NCI-H128 (cell line): ENCODE data around the gene ANKRD35.
"Not testable (repeated sequence)": the region's sequence is repeated elsewhere in the genome, so short reads cannot be mapped to it uniquely, and the experiment has no call there.

ENCODE experiments used
- DNase-seq: peaks from one replicate; lab custom pipeline; 2025; ENCODE audit not compliant: unreplicated experiment; lab: John Stamatoyannopoulos, UW

ANKRD35 gene

DNA sequence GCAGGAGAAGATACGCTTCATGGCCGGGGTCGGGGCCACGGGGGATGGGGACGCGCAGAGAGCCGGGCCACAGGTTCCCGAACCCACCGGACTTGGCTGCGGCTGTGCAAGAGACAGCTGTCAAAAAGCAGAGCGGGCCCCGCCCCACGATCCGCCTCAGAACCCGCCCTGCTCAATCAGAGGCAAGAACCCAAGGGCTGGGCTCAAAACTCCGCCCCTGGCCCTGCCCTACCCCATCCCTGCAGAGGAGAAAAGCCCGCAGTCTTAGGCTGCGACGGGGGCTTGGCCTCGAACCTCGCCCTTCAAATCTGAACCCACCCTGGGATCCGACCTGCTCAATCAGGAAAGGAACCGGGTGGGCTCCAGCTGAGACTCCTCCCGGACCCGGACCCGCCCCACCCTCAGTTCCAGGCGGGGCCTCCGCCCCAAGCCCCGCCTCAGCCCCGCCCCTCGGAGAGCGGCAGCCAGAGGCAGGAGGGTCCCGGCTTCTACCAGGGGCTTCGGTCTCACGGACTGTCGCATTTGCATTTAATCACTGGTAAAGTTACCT is at the start of gene ANKRD35:
Gene ANKRD35 (minus strand): TSS at position 129 of the 550 bp plus-strand sequence. CDS start 108 bp downstream, at position 21.
- peak; percentile 57 for DNase-seq

DNA sequence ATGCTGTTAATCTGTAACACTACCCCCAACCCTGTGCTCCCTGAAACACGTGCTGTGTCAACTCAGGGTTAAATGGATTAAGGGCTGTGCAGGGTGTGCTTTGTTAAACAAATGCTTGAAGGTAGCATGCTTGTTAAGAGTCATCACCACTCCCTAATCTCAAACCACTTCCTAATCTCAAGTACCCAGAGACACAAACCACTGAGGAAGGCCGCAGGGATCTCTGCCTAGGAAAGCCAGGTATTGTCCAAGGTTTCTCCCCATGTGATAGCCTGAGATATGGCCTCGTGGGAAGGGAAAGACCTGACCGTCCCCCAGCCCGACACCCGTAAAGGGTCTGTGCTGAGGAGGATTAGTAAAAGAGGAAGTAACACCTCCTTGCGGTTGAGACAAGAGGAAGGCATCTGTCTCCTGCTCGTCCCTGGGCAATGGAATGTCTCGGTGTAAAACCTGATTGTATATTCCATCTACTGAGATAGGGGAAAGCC is 46.9 kb upstream of the ANKRD35 start:
- DNase-seq: not testable (repeated sequence)

DNA sequence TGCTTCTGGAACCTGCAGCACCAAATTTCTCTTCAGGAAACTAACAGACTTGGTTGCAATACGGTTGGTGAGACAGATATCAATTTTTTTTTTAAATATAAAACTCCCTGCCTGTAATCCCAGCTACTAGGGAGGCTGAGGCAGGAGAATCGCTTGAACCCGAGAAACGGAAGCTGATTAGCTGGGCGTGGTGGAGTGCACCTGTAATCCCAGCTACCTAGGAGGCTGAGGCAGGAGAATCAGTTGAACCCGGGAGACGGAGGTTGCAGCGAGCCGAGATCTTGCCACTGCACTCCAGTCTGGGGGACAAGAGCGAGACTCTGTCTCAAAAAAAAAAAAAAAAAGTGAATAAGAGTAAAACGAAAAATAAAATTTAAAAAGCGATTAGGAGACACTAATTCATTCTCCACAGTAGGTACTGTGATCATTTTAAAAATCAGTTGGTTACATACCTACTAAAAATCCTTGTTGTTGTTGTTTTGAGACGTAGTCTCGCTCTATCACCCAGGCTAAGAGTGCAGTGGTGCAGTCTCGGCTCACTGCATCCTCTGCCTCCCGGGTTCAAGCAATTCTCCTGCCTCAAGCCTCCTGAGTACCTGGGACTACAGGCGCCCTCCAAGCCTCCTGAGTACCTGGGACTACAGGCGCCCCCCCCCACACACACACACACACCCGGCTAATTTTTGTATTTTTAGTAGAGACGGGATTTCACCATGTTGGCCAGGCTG is 42.4 kb upstream of the ANKRD35 start:
- DNase-seq: no peak

DNA sequence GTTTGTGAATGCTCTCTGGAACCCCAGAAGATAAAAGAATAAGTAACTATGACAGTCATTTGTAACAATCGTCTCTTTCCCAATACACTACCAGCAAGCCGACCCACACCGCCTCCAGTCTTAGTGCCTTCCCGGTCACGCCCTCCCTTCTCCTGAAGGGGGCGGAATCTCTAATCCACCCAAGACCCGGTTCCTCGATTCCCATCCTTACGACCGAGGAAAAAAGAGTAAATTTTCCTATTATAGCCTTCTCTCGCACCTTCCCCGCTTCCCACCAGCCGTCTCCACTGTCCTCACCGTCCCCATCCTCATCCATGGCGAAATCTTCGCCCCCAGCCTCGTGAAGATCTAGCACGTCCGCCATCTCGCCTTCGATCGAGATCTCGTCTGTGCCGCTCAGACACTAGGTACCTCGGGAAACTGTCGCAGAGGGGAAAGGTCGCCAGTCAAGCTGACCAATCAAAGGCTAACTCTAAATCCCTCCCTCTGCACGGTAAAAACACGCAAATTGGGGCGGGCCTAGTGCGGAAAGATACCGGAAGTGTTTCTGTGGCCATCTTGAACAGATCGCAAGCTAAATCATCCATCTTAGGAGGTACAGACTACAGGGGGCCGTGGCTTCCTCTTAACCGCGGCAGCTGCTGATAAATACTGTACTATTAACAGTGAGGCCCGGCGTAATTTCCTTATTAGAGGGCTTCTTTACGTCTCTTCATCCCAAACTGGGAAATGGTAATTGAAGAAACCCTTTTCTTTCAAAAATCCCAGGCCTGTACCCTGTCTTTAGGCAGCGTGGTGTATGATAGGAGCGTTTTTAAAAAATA is 41.6 kb upstream of the ANKRD35 start, which contains the start of gene RBM8A:
Gene RBM8A (minus strand): TSS at position 422 of the 824 bp plus-strand sequence. CDS start 58 bp downstream, at position 364.
- peak; percentile 97 for DNase-seq

DNA sequence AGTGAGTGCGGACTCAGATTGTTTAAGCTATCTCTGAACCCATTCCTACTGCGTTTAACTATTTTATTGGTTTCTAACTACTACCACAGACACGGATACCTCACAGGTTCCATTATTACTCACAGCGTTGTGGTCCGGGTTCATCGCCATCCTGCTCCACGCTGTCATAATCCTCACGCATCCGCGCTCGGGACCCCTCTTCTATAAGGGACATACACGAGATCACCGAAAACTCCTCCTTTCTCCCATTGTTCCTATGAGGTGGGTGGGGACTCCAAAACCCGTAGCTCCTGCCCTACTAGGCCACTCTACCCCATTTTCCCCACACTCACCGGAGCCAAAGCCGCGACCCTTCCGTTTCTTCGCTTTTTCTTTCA is 41.0 kb upstream of the ANKRD35 start:
- no peak for DNase-seq

DNA sequence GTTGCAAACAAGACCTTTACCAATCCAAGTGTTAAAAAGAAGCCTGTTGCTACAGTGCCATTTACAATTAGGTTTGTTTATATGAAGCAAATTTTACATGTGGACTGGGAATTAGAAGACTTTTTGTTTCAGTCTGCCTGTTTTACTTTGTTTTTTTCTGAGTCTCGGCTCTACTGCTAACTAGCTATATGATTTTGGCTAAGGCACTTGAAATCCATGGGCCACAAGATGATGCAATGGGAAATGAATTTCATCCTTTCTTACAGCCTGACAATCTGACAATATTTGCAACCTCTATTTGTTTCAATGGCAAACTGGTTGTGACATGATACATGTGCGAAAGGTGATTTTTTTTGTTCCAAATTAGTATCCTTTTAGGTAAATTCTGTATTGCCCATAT is 36.6 kb upstream of the ANKRD35 start:
- no peak for DNase-seq

GRCh38 chr1:145920297-145920696 is 34.6 kb upstream of the ANKRD35 start:
- DNase-seq: not testable (repeated sequence)

GRCh38 chr1:145918992-145919939 is 33.6 kb upstream of the ANKRD35 start:
- DNase-seq: no peak

- DNase-seq: peak; percentile 87
Observed at GRCh38 chr1:145918144-145918991, 32.7 kb upstream of the ANKRD35 start, which contains the start of gene PEX11B. Gene PEX11B (minus strand): TSS chr1:145918717. CDS start chr1:145918688, 29 bp downstream.

GRCh38 chr1:145917595-145917994 is 31.9 kb upstream of the ANKRD35 start:
- DNase-seq: no peak

GRCh38 chr1:145916745-145917144 is 31.1 kb upstream of the ANKRD35 start:
- DNase-seq: no peak

DNA sequence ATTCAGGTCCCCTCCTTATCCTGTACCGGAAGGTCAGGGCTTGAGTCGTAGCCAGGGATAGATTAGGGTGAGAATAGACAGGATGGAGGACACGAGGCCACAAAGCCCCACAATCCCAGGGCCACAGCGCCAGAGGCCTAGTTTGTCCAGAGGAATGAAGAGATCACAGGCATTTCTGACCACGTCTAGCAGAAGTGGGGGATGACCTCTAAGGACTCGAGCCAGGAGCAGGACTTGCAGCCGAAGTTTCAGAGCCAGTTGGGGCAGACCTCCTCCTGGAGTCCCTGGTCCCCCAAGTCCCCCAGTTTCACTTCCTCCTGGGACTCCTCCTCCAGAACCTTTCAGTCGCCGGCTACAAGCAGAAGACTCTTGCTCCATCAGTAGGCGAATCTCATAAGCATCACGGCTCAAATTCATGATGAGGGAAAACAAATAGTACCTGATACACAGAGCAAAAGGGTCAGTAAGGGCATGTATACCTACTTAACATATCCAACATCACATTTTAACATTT is 26.5 kb upstream of the ANKRD35 start:
- no peak for DNase-seq

DNA sequence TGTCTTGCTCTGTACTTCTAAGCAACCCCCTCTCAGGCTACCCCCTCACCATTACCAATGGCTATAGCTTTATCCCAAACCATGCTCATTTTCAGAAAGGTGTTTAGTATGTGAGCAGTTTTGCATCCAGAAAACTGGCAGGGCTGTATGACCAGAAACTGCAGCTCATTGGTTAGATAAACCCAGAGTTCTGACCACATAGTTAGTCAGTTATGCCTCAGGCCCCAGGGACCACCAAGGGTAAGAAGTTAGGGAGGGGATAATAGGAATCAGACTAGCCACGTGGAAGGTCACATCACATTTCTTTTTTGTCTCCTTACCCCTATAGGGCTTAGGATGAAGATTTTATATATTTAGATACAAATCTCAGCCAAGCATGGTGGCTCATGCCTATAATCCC is 23.0 kb upstream of the ANKRD35 start:
- DNase-seq: no peak

GRCh38 chr1:145906954-145907753 is 21.5 kb upstream of the ANKRD35 start:
- DNase-seq: no peak

GRCh38 chr1:145901312-145902021 is 15.8 kb upstream of the ANKRD35 start:
- no peak for DNase-seq

DNA sequence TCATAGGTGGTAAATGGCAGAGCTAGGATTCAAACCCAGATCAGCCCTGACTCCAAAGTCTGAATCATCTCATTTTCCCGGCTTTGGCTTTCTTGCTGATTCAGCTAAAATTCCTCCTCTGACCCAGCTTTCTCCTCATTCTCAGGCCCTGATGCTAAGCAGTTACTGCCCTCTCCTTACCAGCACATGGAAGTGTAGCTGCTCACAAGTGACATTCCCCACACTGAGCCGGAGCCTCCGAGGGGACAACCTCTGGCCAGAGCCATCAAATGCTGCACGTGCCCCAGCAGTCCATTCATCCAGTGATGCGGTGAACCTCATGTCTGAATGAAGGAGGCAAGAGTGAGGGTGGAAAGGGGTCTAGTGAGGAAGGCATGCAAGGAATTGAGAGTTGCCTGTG is 13.1 kb upstream of the ANKRD35 start:
- DNase-seq: no peak

- no peak for DNase-seq
Observed at GRCh38 chr1:145897969-145898368, 12.3 kb upstream of the ANKRD35 start.

DNA sequence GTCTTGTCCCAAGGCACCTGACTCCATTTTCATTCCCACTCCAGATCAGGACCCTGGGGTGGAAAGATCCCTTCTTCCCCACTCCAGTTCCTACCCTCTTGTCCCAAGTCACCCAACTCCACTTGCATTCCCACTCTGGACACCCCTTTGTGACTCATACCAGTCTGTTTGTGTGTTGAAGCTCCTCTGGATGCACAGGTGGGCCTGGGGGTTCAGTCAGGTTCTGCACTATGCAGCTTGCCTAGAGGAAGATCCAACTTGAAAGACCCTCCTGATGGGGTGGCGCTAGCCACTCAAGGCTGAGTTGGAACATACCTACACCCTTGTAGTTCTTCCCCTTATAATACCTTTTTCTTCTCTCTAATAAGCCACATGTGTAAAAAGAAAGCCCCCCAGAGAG is 9.8 kb upstream of the ANKRD35 start:
- no peak for DNase-seq
